Activated CD4-positive, alpha-beta T cell treated with anti-CD3 and anti-CD28 coated beads, Interleukin-2, amount 10 ng/mL, durations not matched to agents 7 days and 5 days (primary cell): ENCODE data around the gene EIF5. TPM values are rescaled to one million over a fixed set of nuclear protein-coding genes. Genes with fewer than 3 reads are reported as not detected.

ENCODE experiments used
- CTCF ChIA-PET: fragments of 350-600 bp; sonication (Branson Sonifier 250); formaldehyde crosslinking; loops from one replicate; lab custom pipeline; 2021; ENCODE audit warnings: antibody characterized with exemption; lab: Charles Lee
- POLR2A ChIA-PET: fragments of 350-600 bp; sonication (Branson Sonifier 250); formaldehyde crosslinking; loops from one replicate; lab custom pipeline; 2021; ENCODE audit warnings: antibody characterized with exemption; lab: Charles Lee
- DNase-seq: peaks from one replicate; pipeline ENCODE4 v3.0.0-alpha.2; 2020
- H3K27ac Mint-ChIP-seq: one replicate; pipeline ENCODE4 v1.8.0; 2021; ENCODE audit warnings: mild to moderate bottlenecking, moderate library complexity, mixed read lengths
- H3K27me3 Mint-ChIP-seq: one replicate; pipeline ENCODE4 v1.8.0; 2021; ENCODE audit warnings: mixed read lengths
- H3K36me3 Mint-ChIP-seq: one replicate; pipeline ENCODE4 v1.8.0; 2021; ENCODE audit warnings: low read depth, mixed read lengths
- H3K4me1 Mint-ChIP-seq: one replicate; pipeline ENCODE4 v1.8.0; 2021; ENCODE audit warnings: mixed read lengths
- H3K4me3 Mint-ChIP-seq: one replicate; pipeline ENCODE4 v1.8.0; 2021; ENCODE audit warnings: mild to moderate bottlenecking, moderate library complexity, mixed read lengths
- H3K9me3 Mint-ChIP-seq: one replicate; pipeline ENCODE4 v1.8.0; 2021; ENCODE audit warnings: mixed read lengths
- total RNA-seq, 2 experiments: library from RNA; stranded (reverse); gene quantifications; one replicate each; pipeline ENCODE4 v1.2.3, GENCODE V29; 2021

Gene EIF5
- total RNA-seq, 2 experiments from 2014 or later: 176 to 179 TPM

- no peaks in the 10 kb centered on the region for H3K36me3 Mint-ChIP-seq
- ChIA-PET CTCF (interaction anchor here (0.6 to 0.9 kb wide), 2 partner anchors 189 to 194 kb away, joined by 3 to 4 read pairs; no protein-coding TSS in a partner anchor), POLR2A (no interaction called here)
- no peak overlapping the region for H3K27ac Mint-ChIP-seq
- H3K4me1 Mint-ChIP-seq: no peaks in the 10 kb centered on the region
- no peak for DNase-seq
- H3K9me3 Mint-ChIP-seq: no peaks in the 10 kb centered on the region
- no peak overlapping the region for H3K4me3 Mint-ChIP-seq
- peaks cover 8% of the 10 kb centered on the region for H3K27me3 Mint-ChIP-seq
These were observed 39.9 kb upstream of the EIF5 start for GRCh38 chr14:103294091-103294490.

GRCh38 chr14:103296007-103296406, 38.0 kb upstream of the EIF5 start:
- Mint-ChIP-seq H3K36me3 (no peaks in the 10 kb centered on the region), H3K9me3 (no peaks in the 10 kb centered on the region), H3K27ac (no peak overlapping the region), H3K27me3 (peaks cover 9% of the 10 kb centered on the region), H3K4me3 (no peak overlapping the region), H3K4me1 (no peaks in the 10 kb centered on the region)
- DNase-seq: no peak
- CTCF ChIA-PET: interaction anchor here (0.8 kb wide), 1 partner anchor 221 kb away, joined by 3 read pairs; no protein-coding TSS in a partner anchor
- POLR2A ChIA-PET: no interaction called here

- CTCF ChIA-PET: no interaction called here
- POLR2A ChIA-PET: no interaction called here
- Mint-ChIP-seq H3K36me3 (no peaks in the 10 kb centered on the region), H3K27me3 (peaks cover 6% of the 10 kb centered on the region), H3K4me1 (no peaks in the 10 kb centered on the region), H3K4me3 (no peak overlapping the region), H3K9me3 (no peaks in the 10 kb centered on the region), H3K27ac (no peak overlapping the region)
- DNase-seq: no peak
These were observed 37.0 kb upstream of the EIF5 start for GRCh38 chr14:103296987-103297386.

- Mint-ChIP-seq H3K4me1 (no peaks in the 10 kb centered on the region), H3K4me3 (no peak overlapping the region), H3K36me3 (no peaks in the 10 kb centered on the region), H3K27ac (no peak overlapping the region), H3K9me3 (no peaks in the 10 kb centered on the region), H3K27me3 (peaks cover 12% of the 10 kb centered on the region)
- ChIA-PET POLR2A (no interaction called here), CTCF (interaction anchor here (0.6 to 1.0 kb wide), 3 partner anchors 10 to 622 kb away, joined by 3 to 4 read pairs (median 3); no protein-coding TSS in a partner anchor)
- DNase-seq: no peak
These were observed 35.4 kb upstream of the EIF5 start for GRCh38 chr14:103298620-103299019.

- Mint-ChIP-seq H3K4me3 (no peak overlapping the region), H3K9me3 (no peaks in the 10 kb centered on the region), H3K27me3 (peaks cover 19% of the 10 kb centered on the region), H3K4me1 (no peaks in the 10 kb centered on the region), H3K27ac (no peak overlapping the region), H3K36me3 (no peaks in the 10 kb centered on the region)
- DNase-seq: no peak
- ChIA-PET CTCF (interaction anchor here (0.6 to 0.8 kb wide), 2 partner anchors 10 to 17 kb away, joined by 3 to 4 read pairs; no protein-coding TSS in a partner anchor), POLR2A (no interaction called here)
These were observed 32.3 kb upstream of the EIF5 start for GRCh38 chr14:103301512-103302354.

GRCh38 chr14:103302966-103303365, 31.1 kb upstream of the EIF5 start:
- ChIA-PET CTCF (no interaction called here), POLR2A (no interaction called here)
- Mint-ChIP-seq H3K36me3 (no peaks in the 10 kb centered on the region), H3K9me3 (no peaks in the 10 kb centered on the region), H3K27me3 (peaks cover 18% of the 10 kb centered on the region), H3K4me1 (no peaks in the 10 kb centered on the region), H3K27ac (no peak overlapping the region), H3K4me3 (no peak overlapping the region)
- DNase-seq: no peak

- H3K4me1 Mint-ChIP-seq: no peaks in the 10 kb centered on the region
- H3K27me3 Mint-ChIP-seq: peaks cover 18% of the 10 kb centered on the region
- ChIA-PET POLR2A (no interaction called here), CTCF (no interaction called here)
- no peak overlapping the region for H3K27ac Mint-ChIP-seq
- no peak overlapping the region for H3K4me3 Mint-ChIP-seq
- no peak for DNase-seq
- H3K9me3 Mint-ChIP-seq: no peaks in the 10 kb centered on the region
- H3K36me3 Mint-ChIP-seq: no peaks in the 10 kb centered on the region
These were observed 29.3 kb upstream of the EIF5 start for GRCh38 chr14:103304706-103305105.

GRCh38 chr14:103308717-103309616, 25.1 kb upstream of the EIF5 start:
- ChIA-PET CTCF (interaction anchor here (1.4 kb wide), 1 partner anchor 204 kb away, joined by 4 read pairs; no protein-coding TSS in a partner anchor), POLR2A (no interaction called here)
- no peaks in the 10 kb centered on the region for H3K4me1 Mint-ChIP-seq
- peaks cover 11% of the 10 kb centered on the region for H3K27me3 Mint-ChIP-seq
- no peak overlapping the region for H3K4me3 Mint-ChIP-seq
- H3K9me3 Mint-ChIP-seq: no peaks in the 10 kb centered on the region
- H3K36me3 Mint-ChIP-seq: no peaks in the 10 kb centered on the region
- no peak overlapping the region for H3K27ac Mint-ChIP-seq
- DNase-seq: no peak

GRCh38 chr14:103310576-103311095, 23.4 kb upstream of the EIF5 start:
- POLR2A ChIA-PET: no interaction called here
- CTCF ChIA-PET: no interaction called here

GRCh38 chr14:103311171-103311997, 22.7 kb upstream of the EIF5 start:
- no peak overlapping the region for H3K4me3 Mint-ChIP-seq
- DNase-seq: no peak
- no peaks in the 10 kb centered on the region for H3K9me3 Mint-ChIP-seq
- no peak overlapping the region for H3K27ac Mint-ChIP-seq
- ChIA-PET POLR2A (no interaction called here), CTCF (interaction anchor here (0.9 kb wide), 1 partner anchor 13 kb away, joined by 3 read pairs; no protein-coding TSS in a partner anchor)
- no peaks in the 10 kb centered on the region for H3K36me3 Mint-ChIP-seq
- H3K4me1 Mint-ChIP-seq: no peaks in the 10 kb centered on the region
- H3K27me3 Mint-ChIP-seq: no peaks in the 10 kb centered on the region

More at GRCh38 chr14:103310576-103311095, 23.4 kb upstream of the EIF5 start:
- no peak overlapping the region for H3K4me3 Mint-ChIP-seq
- no peak for DNase-seq
- no peaks in the 10 kb centered on the region for H3K9me3 Mint-ChIP-seq
- H3K27ac Mint-ChIP-seq: no peak overlapping the region
- no peaks in the 10 kb centered on the region for H3K4me1 Mint-ChIP-seq
- peaks cover 3% of the 10 kb centered on the region for H3K27me3 Mint-ChIP-seq
- H3K36me3 Mint-ChIP-seq: no peaks in the 10 kb centered on the region

- Mint-ChIP-seq H3K27me3 (peaks cover 5% of the 10 kb centered on the region), H3K27ac (no peak overlapping the region), H3K4me1 (no peaks in the 10 kb centered on the region), H3K4me3 (no peak overlapping the region), H3K36me3 (no peaks in the 10 kb centered on the region), H3K9me3 (no peaks in the 10 kb centered on the region)
- no peak for DNase-seq
- ChIA-PET POLR2A (no interaction called here), CTCF (interaction anchor here (0.9 kb wide), 1 partner anchor 14 kb away, joined by 3 read pairs; no protein-coding TSS in a partner anchor)
These were observed 21.9 kb upstream of the EIF5 start for GRCh38 chr14:103312006-103312635.
